NCI-H524 (cell line): ENCODE results near the gene FGB.
A peak's percentile ranks its signal among the peaks of the same experiment; 100 is the strongest.
"Not testable (repeated sequence)": the region's sequence is repeated elsewhere in the genome, so short reads cannot be mapped to it uniquely, and the experiment has no call there.

Source experiments
- DNase-seq, 2 experiments: peaks; one replicate each; lab custom pipeline; 2025; lab: John Stamatoyannopoulos, UW

FGB gene

DNA sequence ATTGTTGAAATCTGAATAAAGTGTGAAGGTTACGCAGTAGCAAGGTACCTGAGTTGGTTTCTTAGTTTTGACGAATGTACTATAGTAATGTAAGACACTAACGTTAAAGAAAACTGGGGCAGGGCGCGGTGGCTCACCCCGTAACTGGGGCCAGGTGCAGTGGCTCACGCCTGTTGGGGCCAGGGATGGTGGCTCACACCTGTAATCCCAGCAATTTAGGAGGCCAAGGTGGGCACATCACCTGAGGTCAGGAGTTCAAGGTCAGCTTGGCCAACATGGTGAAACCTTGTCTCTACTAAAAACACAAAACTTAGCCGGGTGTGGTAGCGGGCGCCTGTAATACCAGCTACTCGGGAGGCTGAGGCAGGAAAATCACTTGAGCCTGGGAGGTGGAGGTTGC, 34.5 kb downstream of the FGB start:
- not testable (repeated sequence) for DNase-seq

DNA sequence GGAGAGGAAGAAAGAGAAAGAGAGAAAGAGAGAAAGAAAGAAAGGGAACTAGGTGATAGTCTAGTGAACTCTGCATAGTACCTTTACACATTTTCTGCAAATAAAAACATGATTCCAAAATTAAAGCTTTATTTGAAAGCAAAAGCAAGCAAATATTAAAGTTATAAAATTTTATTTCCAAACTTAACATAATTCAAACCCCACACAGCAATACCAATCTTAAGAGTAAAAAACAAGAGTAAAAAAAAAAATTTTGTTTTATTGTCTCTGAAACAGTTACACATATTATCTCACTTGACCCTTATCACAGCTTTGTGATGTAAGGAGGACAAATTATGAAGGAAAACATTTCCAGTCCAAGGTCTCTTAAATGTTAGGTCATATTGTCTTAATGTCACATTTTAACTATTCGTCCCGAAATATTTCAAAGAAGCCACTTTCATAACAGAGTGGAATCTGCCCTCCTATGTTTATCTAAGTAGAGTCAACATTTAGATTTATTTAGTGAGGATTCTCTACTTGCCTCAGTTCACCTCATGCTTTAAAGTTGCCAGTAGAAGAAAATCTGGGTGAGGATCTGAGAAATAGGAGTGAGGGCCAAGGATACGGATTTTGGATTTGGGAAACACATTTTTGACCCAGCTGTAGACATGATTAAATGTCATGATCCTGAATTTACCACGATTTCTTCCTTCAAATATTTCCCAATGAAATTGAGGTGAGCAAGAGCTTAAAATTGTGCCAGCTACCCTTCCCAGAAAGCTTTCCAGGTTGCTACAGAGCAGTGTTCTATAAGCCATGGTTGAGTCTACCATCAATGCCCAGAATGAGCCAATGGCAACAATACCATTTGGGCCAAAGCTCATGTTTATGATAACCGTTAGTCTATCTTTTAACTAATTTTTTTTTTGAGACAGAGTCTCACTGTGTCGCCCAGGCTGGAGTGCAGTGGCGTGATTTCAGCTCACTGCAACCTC, 35.3 kb downstream of the FGB start:
- DNase-seq, result no peak

DNA sequence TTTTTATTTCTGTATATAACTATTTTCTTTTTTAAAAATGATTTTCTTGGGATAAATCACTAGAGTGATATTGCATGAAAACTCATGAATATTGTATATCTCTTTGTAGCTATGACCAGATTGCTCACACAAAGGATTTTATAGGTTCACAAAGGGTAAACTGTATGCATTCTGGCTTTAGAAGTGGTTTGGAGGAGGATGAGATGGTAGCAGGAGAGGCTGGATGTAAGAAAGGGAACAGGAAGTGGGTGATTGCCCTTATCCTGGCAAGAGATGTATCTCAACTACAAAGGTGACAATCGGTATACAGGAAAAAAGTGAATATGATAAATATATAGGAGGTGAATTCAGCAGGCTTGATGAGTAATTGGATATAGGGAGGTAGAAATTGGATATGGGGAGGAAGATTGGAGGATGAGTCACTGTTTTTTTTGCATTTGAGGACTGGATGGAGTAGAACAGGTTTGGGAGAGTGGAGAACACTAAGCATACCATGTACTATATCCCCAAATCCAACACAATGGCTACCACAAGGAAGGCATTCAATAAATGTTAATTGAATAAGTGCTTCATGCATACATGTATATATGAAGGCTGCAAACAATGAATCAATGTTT, 39.7 kb downstream of the FGB start:
- DNase-seq, result no peak

DNA sequence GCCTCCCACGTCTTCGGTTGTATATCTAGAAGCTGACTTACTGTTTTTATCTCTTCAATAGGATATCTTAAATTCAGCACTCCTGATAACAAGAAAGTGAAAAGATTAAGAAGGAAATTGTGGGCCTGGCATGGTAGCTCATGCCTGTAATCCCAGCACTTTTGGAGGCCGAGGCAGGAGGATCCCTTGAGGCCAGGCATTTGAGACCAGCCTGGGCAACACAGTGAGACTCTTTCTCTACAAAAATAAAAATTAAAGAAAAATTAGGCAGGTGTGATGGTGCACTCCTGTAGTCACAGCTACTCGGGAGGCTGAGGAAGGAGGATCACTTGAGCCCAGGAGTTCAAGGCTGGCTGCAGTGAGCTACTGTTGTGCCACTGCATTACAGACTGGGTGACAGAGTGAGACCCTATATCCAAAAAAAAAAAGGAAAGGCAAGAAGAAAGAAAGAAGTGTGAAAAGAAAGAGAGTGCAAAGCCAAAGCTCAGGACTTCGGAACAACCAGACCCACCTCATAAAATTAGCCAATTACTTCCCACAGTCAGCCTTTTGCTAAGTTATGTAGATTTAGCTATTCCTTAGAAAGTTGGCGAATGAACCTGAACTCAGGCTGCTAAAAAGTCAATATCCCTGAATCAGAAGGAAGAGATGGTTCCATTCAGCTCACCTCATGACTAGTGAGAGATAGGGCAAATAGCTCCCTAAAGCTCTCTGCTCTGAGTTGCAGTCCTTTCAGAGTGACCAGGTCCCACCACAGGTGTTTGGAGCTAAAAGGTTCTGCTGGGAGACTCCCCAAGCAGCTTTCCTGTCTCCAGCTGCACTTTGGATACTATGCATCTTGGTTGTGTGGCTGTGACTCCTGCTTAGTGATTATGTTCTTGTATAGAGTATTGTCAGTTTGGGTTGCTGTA, 40.5 kb downstream of the FGB start:
- no peak for DNase-seq

DNA sequence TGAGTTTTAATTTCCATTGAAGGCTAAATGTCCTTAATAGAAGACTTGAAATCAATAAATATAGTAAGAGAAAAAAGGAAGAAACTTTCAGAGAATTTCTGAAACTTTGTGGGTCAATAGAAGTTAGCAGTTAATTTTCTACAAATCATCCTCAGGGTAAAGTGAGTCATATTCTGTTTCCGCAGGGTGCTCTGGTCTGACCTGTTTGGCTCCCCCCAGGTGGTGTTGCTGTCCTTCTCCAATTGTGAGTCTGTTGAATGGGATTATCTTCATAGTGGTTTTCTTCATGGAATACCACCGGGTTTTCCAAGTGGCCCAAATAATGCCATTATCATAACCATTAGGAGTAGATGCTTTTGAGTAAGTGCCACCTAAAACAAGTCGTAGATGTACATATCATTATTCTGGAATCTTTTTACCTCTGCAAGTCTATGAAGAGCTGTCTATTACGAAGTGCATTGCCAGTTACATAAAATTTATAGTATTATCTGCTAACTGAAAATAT, 41.9 kb downstream of the FGB start:
- no peak for DNase-seq

DNA sequence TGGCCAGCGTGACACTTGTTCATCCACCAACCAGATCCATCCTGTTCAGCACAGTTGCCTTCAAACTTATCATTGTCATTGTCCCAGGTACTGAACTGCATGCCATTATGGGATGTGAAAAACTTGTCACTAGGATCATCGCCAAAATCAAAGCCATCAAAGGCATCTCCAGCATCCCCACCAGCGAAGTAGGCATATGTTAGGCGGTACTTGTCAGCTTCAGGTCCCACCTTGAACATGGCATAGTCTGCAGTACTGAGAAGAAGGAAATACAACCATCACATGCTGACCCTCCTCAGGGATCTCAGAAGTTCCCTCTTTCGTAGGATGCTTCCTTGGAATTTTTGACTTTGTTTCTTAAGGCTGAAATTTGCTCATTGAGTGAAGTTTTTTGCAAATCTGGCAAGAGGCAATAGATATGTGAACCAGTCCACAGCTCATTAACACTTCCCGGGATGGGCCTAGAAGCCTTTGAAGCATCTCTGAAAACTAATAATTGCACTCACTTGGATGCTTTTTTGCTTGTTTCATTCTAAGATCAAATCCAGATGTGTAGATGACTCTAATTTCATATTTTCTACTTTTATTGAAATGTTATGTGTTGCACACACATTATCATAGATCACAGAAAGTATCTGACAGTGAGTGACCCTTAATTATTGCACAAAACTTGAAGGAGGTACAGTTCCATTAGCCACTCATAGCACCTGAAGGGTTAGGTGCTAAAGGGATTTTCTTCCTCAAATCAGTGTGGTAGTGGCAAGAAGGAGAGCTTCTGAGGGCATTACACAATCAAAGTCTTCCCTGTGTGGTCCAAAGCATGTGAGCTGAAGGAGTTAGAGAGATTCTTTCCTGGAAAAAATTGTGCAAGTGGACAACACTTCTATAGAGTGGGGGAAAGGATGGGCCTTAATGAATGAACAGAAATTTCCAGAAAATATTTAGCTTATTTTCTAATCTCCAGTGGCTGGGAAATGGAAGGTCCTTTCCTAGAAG, 44.2 kb downstream of the FGB start:
- no peak for DNase-seq

DNA sequence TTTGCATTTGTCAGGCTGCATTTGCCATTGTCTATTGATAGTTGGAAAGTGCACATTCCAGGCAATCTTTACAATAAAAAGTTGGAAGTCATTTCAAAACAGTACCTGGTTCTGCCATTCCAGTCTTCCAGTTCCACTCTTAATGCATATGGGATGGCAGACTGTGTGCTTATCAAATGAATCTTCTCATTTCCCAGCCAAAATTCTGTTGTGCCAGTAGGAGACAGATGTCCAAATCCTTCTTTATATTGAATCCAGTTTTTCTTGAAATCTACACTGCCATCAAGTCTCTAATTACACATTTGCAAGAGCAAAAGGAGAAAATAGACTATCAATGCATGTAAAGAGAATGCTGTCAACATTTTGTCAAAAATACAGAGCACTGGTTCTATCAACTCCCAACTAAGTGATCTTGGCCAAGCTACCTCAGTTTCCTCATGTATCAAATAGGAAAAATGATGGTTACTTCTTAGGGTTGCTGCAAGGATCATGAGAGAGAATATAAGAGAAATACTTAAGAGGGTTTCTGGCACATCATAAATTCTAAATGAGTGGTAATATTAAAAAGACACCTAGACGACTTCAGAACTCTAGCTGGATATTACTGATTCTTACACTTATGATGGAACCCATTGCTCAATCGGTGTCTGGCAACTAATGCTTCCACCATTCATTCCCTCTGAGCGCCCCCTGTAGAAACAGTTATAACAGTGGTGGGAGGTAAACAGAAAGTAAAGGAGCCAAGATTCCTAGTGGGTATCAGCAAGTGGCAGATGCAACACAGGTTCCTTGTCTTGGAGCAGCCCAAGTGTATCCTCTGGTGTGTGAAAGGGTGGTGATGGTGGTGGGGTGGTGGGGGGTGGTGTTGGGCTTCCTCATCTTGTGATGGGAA, 45.8 kb downstream of the FGB start:
- DNase-seq, result no peak

DNA sequence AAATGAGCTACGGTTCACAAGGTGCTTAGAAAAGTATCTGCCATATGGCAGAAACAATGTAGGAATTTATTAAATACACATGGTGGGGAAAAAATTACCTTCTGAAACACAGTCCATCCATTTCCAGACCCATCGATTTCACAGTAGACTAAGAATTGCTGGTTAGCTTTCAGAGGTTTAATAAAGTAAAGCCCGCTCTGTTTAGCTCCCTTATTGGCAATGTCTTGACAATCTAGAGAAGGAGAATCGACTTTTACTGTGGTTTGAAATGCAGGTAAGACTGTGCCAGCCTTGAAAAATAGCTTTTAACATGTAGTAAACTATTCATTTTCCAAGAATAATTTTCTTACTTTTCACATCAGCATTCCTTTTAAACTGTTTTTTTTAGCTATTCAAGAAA, 46.7 kb downstream of the FGB start:
- no peak for DNase-seq

DNA sequence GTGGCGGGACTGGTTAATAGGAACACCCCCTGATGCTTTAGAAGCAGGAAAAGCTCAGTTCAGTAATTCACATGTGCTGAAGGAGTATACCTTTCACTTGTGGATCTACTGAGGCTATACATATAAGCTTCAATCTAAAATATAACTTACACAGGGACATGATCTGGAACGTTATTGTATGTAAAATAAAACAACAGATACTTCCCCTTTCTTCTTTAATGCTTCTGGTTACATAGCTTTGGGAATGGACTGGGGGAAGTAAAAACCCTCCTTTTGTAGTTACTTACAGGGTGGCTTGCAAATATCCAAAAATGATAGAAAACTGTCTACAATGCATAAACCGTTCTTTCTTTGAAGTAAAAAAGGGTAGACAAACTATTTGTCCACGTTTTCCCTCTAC, 47.8 kb downstream of the FGB start:
- no peak for DNase-seq

DNA sequence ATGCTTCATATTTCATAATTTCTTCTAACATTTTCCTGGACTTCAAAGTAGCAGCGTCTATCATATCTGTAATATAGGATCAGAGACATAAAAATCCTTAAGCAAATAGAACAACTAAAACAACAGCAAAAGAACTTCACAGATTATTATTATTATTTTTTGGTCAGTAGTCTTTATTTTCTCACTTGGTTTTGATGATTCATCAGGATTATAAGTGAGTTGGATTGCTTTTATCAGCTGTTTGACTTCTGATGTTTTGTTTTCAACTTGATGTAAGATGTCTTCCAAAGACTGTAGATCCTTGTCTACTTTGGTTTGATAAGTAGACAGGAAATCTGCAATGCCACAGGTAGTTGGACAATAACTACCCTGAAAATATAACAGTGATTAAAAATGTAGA, 49.0 kb downstream of the FGB start:
- no peak for DNase-seq

DNA sequence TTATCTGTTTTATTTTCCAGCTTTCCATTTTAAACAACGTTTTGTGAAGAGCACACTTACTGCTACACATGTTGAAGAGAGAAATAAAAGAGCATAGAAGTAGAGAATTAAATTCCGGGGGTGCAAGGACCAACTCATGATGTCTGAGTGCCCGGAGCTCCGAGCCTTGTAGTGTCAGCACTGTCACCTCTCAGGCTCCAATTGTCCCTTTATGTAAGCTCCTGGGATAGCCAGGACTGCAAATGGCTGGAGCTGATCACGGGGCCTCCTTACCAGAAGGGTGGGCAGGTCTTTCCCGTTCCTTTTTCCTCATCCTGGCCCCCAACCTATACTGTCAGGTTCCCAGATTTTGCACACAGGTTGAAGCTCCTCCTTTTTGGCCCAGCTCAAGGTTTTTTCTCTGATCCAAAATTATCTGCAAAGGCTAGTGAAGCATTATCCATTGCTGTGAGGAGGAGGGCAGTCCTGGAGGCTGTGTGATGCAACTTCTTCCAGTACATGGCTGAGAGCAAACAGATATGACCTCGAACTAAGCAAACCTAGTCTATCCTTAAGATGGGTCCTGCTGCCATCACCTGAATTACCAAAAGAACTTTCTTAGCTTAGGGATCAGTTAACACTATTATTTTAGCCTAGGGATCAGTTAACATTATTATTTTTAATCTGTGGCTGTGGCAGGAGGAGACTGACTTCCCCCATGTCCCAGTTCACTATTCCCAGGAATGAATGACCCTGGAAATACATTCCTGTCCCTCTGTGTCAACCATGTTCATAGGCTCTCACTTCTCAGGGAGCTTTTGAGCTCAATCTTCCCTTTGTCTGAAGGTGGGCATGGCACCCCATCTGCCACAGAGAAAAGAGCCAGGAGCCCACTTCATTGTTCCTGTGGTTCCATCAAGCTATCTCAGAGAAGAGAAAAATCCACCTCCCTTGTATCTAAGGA, 49.9 kb downstream of the FGB start, which contains the start of gene FGG:
Gene FGG (minus strand): TSS at position 185 of the 943 bp plus-strand sequence. CDS start 47 bp downstream, at position 138.
- DNase-seq, result no peak

DNA sequence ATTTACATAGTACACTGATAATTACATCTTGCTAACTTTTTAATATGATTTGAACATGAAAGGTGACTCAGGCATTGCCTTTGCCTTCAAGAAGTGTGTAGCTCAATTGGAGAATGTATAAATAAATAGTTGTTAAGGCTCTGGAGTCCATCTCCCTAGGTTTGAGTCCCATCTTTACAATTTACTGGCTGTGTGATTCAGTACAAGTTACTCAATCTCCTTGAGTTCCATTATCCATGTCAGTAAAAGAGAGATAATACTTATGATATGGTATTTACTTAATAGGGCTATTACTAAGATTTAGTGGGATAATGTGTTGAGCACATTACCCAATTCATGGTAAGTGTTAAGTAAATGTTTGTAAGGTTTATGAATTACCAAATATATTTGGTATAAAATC, 51.5 kb downstream of the FGB start:
- DNase-seq, result no peak

DNA sequence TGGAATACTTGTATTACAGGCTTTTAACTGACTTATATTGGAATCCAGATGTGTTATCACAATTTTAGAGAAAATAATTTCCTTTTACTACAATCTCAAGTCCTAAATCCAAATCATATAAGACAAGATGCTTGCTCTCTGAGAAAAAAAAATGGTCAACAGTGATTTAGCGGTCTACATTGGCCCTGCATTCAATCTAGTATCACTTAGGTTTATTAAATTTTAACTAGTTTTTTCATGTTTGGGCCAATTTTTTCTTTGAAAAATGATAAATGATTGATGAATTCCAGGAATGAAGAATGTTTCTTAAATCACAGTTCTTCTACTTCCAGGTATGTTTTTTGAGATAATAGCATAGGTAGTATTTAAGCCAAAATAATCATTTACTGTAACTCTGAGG, 52.4 kb downstream of the FGB start:
- no peak for DNase-seq

DNA sequence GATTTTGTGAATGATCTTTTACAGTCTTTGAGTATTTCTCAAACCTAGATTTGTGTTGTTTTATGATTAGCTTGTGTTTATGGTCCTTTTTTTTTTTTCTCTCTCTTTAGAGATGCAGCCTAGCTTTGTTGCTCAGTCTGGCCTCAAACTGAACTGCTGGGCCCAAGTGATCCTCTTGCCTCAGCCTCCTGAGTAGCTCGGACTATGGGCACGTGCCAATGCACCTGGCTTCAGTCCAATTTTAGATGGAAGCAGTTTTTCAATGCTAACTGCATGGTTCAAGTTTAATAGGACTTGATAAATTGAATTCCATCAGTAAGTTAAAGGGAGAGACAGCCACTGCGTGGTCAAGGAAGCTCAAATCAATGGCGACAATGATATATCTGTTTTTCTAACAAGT, 53.5 kb downstream of the FGB start:
- no peak for DNase-seq

DNA sequence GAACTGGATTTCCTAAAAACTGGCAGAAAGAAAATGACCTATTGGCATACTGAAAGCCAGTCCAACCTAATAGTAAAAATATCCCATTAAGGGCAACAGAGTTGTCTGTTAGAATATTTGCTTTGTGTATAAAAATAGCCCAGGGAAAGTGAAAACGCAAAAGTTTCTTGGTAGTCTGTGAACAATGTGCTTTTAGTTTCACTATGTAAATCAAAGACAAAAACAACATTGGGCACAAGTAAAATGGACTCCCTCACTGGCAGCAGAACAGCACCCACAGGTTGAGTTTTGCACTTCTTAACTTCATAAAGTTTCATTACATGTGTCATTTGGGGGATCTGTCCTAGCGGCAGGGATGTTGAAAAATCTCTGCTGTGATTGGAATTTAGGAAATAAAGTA, 53.9 kb downstream of the FGB start:
- no peak for DNase-seq

DNA sequence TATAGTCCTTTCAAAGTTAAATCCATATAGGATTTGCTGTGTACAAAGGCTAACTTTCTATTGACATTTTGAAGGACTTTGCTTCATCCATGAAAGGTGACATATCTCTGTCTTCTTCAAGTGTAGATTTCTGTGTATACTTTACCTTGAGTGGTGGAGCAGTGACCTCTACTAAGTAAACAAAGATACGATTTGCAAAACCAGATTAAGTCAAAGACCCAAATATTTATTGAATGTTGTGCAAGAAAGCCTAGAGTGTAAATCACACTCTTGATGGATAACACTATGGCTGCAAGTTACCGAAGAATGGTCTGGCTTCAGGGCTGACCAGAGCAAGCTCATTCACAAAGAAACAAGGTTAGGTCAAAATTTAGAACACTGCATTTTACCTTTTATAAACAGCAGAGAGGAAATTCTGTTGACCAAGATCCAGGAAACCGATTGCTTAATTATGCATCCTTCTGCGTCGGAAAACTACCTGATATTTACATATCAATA, 55.1 kb downstream of the FGB start:
- no peak for DNase-seq

DNA sequence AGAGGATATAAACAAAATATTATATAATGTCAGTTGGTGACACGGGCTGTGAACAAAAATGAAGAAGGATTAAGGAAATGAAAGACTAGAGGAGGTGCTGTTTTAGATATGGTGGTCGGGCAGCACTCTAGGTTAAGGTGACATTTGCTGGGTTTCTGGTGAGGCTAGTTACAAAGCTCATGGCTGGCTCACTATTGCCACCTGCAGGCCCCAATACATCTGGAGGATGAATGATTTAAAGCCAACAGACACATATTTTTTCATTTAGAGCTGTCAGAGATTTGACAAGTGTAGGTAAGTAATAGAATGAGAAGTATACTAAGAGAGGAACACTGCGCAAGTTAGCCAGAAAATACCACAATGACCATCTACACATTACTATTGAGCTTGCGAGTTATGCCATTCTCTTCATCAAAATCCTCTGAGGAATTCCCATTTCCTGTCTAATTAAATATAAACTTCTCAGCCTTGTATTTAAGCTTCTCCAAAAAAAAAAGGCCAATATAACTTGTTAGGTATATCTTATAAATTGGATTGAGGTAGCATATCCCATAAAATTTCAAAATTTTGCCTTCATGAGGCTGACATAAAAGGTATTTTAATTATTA, 56.0 kb downstream of the FGB start:
- DNase-seq, result peak in 1 of 2 experiments; percentile 21

DNA sequence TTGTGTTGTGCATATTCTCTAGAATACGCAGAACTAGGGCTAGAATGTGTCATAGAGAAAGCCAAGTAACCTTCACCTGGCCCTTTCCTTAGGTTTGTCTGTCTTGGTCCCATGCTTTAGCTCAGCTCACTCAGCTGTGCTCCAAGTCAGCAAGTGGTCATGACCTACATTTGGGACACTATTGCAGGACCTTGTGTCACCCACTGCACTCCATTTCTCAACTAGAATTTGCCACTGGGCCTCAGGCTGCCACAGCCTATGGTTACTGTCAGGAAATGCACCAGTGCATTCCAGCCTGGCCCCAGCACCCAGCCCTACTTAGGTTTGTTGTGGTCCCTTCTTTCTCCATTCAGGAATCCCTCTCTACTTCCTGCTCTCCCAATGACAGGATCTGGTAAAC, 57.3 kb downstream of the FGB start:
- DNase-seq, result no peak
